Stimulated activated CD8-positive, alpha-beta memory T cell treated with anti-CD3 and anti-CD28 coated beads, Interleukin-2, amount 100 ng/mL, for 48 hours (primary cell): ENCODE data around the gene MRO.
"Not testable (repeated sequence)": the region's sequence is repeated elsewhere in the genome, so short reads cannot be mapped to it uniquely, and the experiment has no call there.

ENCODE experiments used
- DNase-seq, 2 donors: peaks; one replicate each; pipeline ENCODE4 v3.0.0-alpha.2; 2020; ENCODE audit warnings: low read depth in 2 of 2

The MRO gene

GRCh38 chr18:50833496-50833895, 13.7 kb upstream of the MRO start:
- not testable (repeated sequence) for DNase-seq

GRCh38 chr18:50832754-50833153, 12.9 kb upstream of the MRO start:
- DNase-seq = no peak

DNA sequence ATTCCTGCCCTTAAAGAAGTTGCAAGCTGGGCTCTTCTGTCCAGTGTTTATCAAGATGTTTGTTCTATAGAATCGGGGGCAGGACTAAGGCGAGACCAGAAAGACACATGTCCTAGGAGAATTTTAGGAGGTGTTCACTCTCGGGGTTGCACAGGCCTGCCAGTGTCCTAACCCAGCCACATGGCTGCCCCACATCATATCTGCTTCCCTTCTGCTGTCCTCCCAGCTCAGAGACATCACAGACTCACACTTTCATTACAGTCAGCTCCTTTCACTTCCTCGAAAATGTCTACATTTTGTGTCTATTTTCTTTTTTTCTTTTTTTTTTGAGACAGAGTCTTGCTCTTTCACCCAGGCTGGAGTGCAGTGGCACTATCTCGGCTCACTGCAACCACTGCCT, 10.7 kb upstream of the MRO start:
- no peak for DNase-seq

DNA sequence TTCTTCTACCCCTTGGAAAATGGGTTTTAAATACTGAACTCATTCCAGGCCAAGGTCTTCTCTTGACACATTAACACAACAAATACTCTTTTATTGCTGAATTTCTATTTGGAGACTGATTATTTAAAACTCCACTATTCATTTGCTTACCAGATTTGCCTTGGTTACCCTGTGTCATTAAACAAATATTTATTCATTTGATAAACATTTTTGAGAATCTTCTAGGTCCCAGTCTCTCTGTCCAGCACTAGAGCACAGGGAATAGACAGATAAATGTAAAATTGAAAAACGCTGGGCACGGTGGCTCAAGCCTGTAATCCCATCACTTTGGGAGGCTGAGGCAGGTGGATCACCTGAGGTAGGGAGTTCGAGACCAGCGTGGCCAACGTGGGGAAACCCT, 9.8 kb upstream of the MRO start:
- no peak for DNase-seq

- DNase-seq = no peak
Measured at GRCh38 chr18:50826027-50826426, 6.2 kb upstream of the MRO start.

DNA sequence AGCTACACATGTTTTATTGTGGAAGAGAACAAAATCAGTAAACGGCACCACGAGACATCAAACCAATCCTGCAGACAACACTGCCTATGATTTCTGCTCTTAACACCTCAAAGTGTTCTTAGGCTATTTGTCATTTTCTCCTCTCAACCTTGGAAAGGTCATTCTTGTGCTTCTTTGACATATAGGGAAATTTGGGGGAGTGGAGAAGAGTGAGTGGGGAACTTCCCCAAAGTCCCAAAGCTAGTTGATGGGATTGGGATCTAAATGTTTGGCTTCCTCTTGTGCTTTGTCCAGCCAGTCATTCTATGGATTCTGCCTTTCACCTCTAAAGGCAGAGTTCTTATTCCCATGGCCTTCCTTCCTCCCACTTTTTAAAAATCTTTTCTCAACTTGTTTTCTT, 5.8 kb upstream of the MRO start:
- DNase-seq = no peak

DNA sequence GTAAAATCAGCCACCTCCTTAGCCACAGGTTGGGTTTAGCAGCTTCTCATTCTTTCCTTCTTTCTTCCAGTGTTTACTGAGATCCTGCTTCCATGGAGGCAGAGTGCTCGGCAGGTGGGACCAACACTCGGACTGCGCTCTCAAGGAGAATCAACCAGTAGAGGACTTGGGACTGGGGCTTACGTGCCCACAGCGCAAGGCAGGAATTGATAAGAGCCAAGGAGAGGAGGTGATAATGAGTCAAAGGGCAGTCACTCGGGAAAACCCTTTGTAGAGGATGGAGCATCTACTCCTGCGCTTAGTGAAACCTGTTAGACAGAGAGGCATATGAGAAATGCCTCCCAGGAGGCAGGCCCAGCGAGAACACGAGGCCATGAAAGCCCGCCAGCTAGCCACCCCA, 2.9 kb upstream of the MRO start:
- DNase-seq = no peak

GRCh38 chr18:50820901-50821520, 1.2 kb upstream of the MRO start:
- no peak for DNase-seq

DNA sequence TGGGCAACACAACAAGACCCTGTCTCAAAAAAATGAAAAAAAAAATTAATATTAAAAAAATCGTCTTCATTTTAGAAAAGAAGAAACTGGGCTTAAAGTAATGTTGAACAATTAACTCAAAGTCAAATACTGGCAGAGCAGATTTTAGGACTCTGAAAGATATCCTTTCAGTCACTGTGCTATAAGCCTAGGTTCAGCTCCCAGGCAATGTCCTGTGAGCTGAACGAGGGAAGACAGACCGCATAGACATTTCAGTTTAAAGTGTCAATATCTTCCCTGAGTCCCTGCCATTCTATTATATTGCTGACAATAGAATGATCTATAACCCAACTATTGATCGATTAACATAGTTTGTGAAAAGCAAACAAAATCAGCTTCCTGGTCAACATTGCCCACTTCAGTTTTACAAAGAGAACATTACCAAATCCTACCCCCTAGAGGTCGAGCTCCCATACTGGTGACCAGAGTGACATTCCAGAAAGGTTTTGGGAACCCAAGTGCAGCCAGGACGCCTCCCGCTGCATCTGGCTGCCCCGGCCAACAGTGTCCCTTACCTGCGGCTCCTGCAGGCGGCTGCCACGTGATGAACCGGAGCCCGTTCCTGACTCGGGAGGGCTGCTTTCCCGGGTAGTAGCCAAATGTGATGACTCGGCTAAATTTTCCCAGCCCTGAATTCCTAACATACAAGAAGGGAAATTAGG, 639 bp downstream of the MRO start:
- no peak for DNase-seq

- no peak for DNase-seq
Measured at GRCh38 chr18:50816419-50817166, 3.2 kb downstream of the MRO start.

DNA sequence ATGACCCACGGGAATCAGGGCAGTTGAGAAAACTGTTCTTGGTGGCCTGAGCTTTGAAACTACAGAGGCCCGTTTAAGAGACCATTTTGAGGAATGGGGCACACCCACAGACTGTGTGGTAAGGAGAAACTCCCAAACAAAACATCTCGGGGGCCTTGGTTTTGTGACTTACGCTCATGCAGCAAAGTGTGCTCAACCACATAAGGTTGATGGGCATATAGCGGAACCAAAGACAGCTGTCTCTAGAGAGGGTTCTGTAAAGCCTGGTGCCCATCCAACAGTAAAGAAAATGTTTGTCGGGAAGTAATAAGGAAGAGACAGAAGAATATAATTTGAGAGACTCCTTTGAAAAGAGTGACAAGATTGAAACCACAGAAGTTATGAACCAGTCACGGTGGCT, 5.4 kb downstream of the MRO start:
- DNase-seq = no peak

GRCh38 chr18:50813353-50813752, 6.5 kb downstream of the MRO start:
- no peak for DNase-seq

GRCh38 chr18:50812834-50813233, 7.0 kb downstream of the MRO start:
- no peak for DNase-seq

- no peak for DNase-seq
Measured at GRCh38 chr18:50807176-50807575, 12.6 kb downstream of the MRO start.

DNA sequence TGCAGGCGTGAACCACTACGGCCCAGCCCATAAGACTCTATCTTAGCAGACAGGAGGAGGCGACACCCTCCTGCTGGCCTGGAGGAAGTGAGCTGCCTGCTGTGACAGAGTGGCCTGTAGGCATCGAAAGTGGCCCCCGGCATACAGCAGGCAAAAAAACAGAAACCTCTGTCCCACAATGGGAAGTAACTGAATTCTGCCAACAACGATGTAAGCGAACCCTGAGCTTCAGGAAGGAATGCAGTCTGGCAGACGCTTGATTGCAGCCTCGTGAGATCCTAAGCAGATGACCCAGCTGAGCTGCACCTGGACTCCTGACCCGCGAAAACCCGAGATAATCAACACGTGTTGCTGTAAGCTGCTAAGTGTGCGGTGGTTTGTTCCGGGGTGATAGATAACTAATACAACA, 13.6 kb downstream of the MRO start:
- no peak for DNase-seq

- DNase-seq = no peak
Measured at GRCh38 chr18:50805732-50806131, 14.1 kb downstream of the MRO start.

DNA sequence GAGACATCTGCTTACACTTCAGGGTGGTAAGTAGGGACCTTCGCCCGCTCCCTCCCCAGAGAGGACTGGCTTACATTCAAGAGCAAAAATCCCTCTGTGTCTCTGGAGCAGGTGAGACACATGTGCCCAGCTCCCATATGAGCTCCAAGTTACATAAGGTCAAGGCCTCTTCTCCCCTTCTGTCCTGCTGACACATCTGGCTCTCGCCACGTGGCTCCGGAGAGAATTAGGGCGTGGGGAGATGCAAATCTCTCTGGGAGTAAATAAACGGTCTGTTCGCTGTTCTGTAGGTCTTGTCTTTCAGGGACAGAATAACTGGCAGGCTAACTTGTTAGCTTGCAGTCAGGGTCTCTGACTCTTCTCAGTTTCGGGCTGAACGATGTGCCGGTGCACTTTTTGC, 16.2 kb downstream of the MRO start:
- no peak for DNase-seq

- DNase-seq = no peak
Measured at GRCh38 chr18:50802141-50802540, 17.7 kb downstream of the MRO start.

- no peak for DNase-seq
Measured at GRCh38 chr18:50797142-50797541, 22.7 kb downstream of the MRO start.

DNA sequence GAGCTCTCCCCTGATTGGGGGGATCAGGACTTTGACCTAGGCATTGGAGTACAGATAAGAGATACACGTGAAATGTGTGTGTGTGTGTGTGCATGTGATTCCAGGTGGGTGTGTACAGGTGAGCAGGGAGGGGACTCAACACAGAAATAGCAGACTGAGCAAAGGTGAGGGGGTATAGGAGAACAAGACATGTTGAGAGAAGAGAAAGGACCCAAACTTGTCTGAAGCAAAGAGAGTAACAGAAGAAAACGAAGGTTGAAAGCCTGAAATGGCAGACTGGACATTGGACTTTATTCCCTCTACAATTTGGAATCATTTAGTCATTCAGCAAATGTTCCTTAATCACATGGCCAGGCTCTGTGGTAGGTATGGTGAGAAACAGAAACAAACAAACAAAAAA, 23.3 kb downstream of the MRO start:
- DNase-seq = no peak

DNA sequence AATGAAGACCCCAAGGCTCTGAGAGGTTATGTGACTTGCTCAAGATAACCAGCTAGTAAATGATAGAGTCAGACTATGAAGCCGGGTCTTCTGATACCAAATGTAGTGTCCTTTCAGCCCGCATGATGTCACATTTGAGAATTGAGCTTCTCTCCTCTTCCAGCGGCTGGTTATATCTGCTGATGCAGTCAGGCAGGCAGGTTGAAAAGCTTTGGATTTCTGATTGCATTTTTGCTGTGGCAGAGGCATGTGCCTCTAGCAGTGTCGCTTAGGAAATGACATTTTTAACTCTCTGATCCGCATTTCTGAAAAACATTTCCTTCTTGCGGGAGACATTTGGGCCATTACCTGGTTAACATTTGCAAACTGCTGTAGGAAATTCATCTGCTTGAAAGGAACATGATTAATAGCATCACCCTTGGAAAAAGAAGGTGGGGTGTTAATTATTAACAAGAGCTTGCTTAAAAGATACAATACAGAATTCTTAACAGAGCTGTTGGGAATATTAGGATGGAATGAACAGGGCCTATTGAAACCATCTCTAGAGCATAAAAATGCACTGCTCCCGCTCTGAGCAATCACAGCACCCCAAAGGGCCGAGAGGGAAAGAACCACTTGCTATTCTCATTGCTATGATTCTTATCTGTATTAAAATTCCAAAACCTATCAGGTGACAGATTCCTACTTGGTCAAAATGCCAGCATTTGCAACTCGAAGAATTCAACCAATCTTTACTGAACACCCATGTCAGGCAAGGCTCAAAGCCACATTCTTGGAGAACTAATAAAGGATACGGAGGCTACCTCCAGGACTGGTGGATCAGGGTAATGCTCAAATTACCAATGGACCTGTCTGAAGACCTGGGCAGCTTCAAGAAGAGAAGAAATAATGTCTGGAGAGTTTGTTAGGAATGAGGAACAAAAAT, 25.9 kb downstream of the MRO start:
- DNase-seq = no peak

DNA sequence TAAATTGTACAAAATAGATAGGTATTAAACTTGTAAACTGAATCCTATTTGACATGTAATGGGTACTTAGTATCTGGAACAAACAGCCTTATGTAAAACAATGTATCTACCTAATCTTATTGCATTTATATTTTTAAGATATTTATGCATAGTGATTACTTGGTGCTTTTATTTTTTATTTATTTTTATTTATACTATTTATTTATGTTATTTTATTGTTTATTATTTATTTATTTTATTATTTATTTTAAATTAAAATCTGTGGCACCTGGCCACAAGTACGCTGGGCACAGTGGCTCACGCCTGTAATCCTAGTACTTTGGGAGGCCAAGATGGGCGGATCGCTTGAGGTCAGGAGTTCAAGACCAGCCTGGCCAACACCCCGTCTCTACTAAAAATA, 26.9 kb downstream of the MRO start:
- no peak for DNase-seq
